SH-SY5Y (cell line): ENCODE data around the gene TMEM184C.

Experiments used
- GATA2 ChIP-seq: IDR thresholded peaks from 2 replicates; pipeline ENCODE4 v1.6.1; 2011; ENCODE audit warnings: mild to moderate bottlenecking, low read depth, low read length
- GATA3 ChIP-seq: IDR thresholded peaks from 2 replicates; pipeline ENCODE4 v1.6.1; 2011; ENCODE audit warnings: low read depth, mild to moderate bottlenecking, low read length, moderate library complexity

TMEM184C gene

DNA sequence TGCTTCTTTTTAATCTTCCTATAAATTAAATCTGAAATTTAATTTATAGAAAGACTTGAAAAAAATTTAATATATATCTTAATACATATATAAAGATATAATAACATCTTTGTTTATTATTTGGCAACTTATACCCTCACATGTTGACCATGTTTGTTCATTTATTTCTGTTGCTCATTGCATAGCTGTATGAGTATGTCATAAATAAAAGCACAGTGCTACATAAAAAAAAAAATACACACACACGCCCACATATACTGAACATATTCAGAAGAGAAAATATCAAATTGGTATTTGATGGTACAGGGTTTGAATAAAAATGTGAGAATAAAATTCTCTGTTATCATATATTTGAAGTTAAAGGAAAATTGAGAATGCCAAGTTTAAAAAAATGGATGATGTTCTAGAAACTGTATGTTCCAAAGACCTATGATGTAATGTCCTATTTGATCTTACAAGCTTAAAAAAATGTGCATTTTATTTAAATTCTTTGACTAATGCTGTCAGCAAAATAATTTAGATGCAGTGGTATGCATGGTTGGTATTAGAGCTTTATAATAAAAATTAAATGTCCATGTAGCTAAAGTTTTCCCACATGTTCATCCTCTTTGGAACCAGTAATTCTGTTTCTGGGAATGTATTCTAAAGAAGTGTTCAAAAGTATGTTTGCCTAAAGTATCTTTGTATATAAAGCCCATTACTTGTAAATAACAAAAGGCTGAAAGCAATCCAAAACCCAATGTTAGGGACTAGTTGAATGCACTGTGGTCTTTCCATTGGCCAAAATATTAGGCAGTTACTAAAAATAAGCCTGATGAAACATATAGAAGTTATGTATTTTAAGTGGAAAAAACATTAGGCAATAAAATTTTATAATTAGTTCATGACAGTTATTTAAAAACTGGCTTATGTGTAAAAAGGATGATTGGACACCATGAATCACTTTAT, 12.9 kb downstream of the TMEM184C start:
- no peak for TF ChIP-seq GATA3
- TF ChIP-seq GATA2, result no peak

DNA sequence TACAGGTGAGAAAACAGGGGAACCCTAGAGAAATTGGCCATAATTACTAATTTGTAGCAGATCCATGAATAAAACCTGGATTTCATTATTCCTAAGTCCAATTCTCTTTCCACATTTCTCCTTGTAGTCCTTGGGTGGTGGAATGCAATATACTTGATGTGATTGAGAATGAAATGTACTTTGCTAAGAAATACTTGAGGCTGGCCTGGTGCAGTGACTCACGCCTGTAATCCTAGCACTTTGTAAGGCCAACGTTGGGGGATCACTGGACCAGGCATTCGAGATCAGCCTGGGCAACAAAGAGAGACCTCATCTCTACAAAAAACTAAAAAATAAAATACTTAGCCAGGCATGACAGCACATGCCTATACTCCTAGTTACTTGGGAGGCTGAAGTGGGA, 15.9 kb downstream of the TMEM184C start:
- TF ChIP-seq GATA3, result no peak
- no peak for TF ChIP-seq GATA2

DNA sequence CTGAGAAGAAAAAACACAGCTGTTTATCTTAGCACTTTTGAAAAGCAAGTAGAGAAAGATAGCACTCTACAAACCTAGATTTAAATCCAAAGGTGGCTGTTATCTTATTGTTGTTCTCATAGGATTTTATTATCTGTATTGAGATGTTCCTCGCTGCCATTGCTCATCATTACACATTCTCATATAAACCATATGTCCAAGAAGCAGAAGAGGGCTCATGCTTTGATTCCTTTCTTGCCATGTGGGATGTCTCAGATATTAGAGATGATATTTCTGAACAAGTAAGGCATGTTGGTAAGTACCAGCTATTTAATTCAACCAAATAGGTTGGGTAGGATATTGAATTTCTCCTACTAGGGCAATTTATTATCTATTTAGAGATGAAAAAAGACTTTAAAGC, 16.4 kb downstream of the TMEM184C start:
- TF ChIP-seq GATA3 (no peak), GATA2 (no peak)

DNA sequence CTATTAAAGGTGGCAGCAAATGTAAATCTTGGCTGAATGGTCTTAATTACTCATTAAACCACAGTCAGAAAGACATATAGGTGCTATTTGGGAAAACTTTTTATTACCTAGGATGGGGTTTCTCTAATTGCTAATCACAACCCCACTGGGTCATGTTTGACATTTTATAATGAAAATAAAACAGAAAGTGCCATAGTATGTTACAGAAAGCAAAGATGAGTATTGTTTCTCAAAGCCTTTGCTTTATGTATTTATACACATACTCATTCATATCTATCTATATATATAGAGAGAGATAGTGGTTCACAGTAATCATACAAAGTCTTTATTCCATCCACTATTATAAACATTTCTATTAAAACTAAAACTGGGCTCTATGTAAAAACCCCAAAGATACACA, 18.2 kb downstream of the TMEM184C start:
- TF ChIP-seq GATA3 (no peak), GATA2 (no peak)

DNA sequence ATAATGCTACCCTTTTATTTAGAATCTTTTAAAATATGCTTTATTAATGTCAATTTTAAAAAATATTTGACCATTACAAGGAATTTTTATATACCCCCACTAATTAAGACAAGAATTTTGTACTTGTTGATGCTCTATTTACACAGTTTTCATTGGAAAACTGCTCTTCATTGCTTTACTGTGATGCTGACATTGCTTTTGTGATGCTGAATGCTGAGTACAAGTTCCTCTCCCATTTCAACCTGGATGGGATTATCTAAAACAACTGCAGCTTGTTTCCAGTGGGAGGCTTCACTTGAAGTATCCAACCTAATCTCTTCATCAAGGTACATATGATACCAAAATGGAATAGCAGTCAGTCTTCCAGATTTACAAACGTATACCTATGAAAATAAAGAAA, 21.2 kb downstream of the TMEM184C start:
- no peak for TF ChIP-seq GATA2
- no peak for TF ChIP-seq GATA3

DNA sequence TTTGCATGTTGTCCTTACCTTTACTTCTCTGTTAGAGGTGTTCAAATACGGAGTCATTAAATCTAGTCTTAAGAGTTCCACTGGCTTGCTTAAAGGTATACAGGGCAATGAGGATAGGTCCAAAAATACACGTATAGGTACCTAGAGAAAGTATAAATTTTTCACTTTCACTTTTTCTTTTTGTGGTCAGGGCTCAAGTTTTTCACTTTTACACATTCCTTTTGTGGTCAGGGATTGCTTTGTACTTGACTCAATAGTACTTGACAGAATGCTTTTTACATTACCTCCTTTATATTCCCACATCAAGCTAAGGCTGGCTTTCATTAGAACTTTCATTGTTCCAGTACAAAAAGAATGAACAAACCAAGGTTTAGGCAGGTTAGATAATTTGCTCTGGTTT, 21.7 kb downstream of the TMEM184C start:
- TF ChIP-seq GATA2 (no peak), GATA3 (no peak)

DNA sequence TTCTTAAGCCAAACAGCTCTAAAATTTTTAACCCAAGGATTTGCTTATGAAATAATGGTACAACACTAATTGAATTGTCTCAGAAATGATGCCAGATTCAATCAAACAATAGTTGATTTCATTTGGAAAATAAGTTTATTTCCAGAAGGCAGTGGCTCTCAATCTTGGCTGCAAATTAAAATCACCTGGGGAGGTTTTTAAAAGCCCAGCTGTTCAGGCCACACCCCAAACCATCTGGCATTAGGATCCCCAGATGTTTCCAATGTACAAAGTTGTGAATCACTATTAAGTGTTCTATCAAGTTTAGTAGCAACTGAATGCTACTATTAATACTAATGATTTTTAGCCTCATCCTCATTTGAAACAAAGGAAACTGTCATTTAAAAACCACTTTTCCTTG, 22.2 kb downstream of the TMEM184C start:
- TF ChIP-seq GATA2 (no peak), GATA3 (no peak)

DNA sequence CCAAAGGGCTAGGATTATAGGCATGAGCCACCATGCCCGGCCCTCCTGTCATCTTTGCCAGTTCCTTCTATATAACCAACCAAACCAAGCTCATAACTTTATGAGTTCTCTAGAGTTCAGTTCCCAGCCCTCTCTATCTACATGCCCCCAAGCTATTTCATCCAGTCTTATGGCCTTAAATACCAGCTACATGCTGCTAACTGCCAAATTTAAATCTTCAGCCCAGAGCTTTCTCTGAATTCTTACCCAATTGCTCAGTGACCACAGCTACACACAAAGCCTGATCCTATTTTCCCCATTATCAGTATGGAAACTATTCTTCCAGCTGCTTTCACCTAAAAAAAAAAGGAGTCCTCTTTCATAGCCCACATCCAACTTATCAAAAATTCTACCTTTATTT, 23.1 kb downstream of the TMEM184C start:
- TF ChIP-seq GATA3 (no peak), GATA2 (no peak)

DNA sequence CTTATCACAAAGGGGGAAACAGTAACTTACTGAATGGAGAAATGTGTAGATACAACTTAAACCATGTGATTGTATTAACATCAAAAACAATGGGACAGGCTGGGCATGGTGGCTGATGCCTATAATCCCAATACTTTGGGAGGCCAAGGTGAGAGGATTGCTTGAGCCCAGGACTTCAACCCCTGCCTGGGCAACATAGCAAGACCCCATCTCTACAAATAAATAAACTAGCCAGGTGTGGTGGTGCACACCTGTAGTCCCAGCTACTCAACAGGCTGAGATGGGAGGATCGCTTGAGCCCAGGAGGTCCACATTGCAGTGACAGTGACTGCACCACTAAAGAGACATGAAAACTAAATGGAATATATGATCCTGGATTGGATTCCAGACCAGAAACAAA, 26.4 kb downstream of the TMEM184C start:
- TF ChIP-seq GATA3 (no peak), GATA2 (no peak)

DNA sequence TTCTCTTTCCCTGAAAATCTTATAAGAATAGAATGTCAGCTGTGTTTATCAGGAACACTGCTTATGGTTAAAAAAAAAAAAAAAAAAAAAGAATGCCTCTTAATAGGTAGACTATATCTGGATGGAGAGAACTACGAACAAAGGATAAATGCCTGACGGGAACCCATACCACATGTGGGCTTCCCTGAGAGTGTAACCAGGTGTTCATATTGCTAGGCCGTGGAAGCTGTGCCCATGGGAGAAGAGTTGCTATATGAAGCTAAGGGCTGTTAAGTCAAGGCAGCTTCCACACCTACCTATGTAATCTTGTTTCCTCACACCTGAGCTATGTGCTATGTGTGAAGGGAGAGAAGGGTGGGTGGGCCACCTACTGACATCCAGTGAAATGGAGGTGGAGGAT, 27.3 kb downstream of the TMEM184C start:
- TF ChIP-seq GATA2, result no peak
- no peak for TF ChIP-seq GATA3

DNA sequence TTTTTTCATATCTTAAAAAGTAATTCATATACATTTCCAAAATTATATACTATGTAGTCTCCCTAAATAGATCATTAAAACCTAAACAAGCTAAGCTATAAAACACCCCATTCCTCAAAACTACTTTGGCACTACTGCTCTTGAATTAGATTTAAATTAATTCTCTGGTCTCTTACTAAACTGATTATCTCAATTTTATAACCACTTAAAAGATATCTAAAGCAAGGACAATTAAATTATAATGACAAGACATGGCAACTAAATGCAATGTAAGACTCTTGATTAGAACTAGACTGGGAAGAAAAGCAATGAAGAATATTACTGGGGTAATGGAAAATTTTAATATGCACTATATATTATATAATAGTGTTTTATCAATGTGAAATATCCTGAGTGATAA, 27.9 kb downstream of the TMEM184C start:
- no peak for TF ChIP-seq GATA2
- no peak for TF ChIP-seq GATA3

DNA sequence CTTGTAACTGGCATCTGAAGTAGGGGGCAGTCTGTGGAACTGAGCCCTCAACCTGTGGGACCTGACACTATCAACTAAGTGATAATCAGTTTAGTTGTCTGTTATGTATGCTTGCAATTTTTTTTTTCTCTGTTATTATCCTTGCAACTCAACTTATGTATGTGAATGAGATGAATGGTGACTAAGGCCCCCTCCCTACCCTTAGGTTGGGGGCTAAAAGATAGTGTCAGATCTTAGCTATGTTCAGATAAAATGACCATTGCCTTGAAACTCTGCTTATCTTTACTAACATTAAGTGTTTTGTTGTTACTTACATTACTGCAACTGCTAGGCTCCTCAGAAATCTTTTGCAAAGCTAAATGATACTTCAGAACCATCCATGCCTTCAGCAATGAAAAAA, 31.5 kb downstream of the TMEM184C start:
- TF ChIP-seq GATA3 (no peak), GATA2 (no peak)

DNA sequence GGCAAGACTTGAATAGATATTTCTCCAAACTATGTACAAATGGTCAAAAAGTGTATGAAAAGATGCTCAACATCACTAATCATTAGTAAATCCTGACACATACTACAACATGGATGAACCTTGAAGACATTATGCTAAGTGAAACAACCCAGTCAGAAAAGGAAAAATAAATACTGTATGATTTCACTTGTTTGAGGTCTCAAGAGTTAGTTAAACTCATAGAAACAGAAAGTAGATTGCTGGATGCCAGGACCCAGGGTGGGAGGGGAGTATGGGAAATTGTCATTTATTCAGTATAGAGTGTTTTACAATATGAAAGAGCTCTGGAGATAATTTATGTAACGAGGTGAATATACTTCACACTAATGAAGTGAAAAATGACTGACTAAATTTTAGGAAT, 34.4 kb downstream of the TMEM184C start:
- no peak for TF ChIP-seq GATA3
- TF ChIP-seq GATA2, result no peak

DNA sequence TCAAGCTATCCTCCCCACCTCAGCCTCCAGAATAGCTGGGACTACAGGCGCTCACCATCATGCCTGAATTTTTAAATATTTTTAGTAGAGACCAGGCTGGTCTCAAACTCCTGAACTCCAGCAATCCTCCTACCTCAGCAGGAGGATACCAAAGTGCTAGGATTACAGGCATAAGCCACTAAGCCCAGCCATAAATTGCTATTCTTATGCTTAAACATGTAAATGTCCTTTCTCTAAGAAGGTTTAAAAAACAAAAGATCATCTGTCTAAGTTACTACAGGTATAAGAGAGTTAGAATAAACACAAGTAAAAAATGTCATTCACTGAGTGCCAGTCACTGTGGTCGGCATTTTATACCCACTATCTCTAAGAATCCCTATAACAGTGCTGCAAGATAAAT, 38.4 kb downstream of the TMEM184C start:
- TF ChIP-seq GATA3 (no peak), GATA2 (no peak)

DNA sequence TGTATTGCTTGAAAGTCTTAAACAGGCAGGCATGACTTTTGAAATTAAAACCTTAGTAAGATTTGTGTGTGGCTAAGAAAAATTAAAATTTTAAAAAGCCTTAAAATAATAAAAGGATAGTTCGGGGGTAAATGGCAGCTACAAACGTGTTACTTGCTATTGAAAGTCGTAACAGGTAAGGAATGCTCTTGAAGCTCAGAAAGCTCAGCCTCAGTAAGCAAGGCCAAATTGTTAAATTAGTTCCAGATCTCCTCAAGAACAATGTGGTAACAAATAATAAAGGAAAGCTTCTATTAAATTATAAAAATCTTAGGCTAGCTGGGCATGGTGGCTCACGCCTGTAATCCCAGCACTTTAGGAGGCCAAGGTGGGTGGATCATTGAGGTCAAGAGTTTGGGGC, 41.3 kb downstream of the TMEM184C start:
- TF ChIP-seq GATA3 (no peak), GATA2 (no peak)

DNA sequence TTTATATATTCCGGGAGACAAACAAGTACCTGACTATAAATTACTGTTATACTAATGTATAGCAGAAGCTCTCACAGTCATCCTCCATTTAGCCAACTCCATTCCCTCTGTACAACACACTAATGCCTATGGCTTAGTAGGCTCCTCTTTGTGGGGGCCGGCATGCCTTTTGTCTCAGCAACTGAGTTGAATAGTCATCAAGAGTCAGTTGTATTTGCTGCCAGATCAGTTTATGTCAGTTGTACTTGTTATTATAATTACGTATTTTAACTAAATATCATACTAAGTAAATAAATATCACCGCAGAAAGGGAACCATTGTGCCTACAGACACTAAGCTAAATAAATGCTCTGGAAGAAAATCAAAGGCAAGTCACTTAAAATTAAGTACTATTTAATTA, 56.9 kb downstream of the TMEM184C start:
- TF ChIP-seq GATA3, result no peak
- no peak for TF ChIP-seq GATA2

DNA sequence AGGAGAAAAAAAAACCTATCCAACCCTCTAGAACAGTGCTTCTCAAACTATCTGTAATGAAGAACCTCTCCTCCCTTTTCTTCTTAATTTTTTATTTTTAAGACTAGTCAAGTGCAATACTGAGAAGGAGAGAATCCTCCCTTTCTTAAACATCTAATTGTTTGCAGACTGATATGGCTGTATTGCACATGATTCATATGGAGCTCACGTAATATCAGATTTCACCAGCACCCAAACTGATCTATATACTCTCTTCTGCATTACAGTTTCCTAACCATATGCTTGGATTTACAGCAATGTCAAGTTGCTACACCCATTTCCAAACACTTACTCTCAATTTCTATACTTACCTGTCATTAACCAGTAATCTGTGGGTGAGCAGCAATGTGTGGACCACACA, 57.3 kb downstream of the TMEM184C start:
- no peak for TF ChIP-seq GATA3
- TF ChIP-seq GATA2, result no peak

DNA sequence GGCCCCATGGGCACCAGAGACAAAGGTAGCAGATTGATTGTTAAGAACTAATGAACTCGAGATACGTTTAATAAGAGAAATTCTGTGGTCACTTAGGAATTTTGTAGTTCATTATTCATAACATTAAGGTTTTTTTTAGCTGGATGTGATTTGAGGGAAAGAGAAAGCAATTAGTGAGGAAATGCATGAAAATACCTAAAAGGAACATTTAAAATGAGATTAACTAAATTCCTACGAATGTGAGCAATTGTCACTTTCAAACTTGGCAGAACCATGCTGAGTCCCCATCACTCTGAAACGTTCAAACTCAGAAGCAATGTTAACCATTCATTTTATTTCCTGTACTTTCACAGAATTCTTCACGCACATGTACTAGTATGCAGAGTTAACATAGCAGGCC, 60.9 kb downstream of the TMEM184C start:
- TF ChIP-seq GATA2 (no peak), GATA3 (no peak)
